Measurements from ENCODE around the gene RPTOR.

Gene RPTOR

DNA sequence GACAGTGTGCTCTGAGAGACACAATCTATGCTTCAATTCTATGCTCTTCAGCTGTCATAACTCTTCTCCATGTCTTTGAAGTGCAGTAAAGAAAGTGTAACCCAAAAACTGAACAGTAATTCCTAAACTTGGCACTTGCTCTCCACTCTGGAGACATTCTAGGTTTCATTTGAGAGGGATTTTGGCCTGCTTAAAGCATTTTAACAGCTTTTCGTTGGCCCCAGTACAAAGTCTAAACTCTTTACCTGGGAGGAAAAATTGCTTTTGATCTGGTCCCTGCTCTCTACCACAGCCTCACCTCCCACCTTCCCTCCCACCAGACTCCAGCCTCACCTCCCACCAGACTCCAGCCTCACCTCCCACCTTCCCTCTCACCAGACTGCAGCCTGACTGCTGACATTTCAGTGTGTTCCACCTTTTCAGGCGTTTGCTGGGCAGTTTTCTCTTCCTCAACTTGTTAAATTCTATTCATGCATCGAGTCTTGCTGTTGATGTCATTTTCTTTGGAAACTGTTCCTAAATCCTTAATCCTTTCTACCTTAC lies 132.6 kb downstream of the RPTOR start:
- no peaks in the 10 kb centered on the region for H3K9me3 ChIP-seq (ENCODE audit: control insufficient read depth, low read length)
- no peak for DNase-seq (ENCODE audit: low read depth)
- H3K27me3 ChIP-seq (replicated peaks; ENCODE audit: control insufficient read depth, insufficient read depth, low read length), result no peaks in the 10 kb centered on the region
- H3K4me3 ChIP-seq (ENCODE audit: low read length), result no peak overlapping the region
- H3K9ac ChIP-seq (ENCODE audit: low read length), result no peak overlapping the region
- H3K36me3 ChIP-seq (ENCODE audit: control insufficient read depth, insufficient read depth, low read length, severe bottlenecking), result no peaks in the 10 kb centered on the region
- peaks cover 12% of the 10 kb centered on the region for H3K4me1 ChIP-seq (ENCODE audit: control insufficient read depth, insufficient read depth, low read length)

DNA sequence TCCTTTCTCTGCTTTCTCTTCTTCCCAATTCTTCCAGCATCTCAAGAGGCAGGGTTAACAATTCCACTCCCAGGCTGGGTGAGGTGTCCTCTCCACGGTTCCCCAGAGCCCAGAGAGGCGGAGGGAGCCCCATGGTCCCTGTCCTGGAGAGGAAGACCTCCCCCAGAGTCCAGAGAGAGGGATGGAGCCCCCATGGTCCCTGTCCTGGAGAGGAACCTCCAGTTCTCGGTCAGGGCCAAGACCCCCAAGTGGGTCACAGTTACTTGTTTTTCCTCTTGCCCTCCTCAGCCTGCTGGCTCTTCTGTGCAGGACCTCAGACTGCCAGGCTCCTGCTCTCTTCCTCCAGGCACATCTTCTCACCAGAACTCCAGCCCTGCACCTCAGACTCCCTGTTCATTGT lies 135.2 kb downstream of the RPTOR start:
- Histone ChIP-seq H3K4me1 (ENCODE audit: control insufficient read depth, insufficient read depth, low read length) (peaks cover 17% of the 10 kb centered on the region), H3K36me3 (ENCODE audit: control insufficient read depth, insufficient read depth, low read length, severe bottlenecking) (no peaks in the 10 kb centered on the region), H3K9me3 (ENCODE audit: control insufficient read depth, low read length) (no peaks in the 10 kb centered on the region), H3K4me3 (ENCODE audit: low read length) (no peak overlapping the region), H3K9ac (ENCODE audit: low read length) (no peak overlapping the region), H3K27me3 (replicated peaks; ENCODE audit: control insufficient read depth, insufficient read depth, low read length) (no peaks in the 10 kb centered on the region)
- DNase-seq (ENCODE audit: low read depth), result no peak

DNA sequence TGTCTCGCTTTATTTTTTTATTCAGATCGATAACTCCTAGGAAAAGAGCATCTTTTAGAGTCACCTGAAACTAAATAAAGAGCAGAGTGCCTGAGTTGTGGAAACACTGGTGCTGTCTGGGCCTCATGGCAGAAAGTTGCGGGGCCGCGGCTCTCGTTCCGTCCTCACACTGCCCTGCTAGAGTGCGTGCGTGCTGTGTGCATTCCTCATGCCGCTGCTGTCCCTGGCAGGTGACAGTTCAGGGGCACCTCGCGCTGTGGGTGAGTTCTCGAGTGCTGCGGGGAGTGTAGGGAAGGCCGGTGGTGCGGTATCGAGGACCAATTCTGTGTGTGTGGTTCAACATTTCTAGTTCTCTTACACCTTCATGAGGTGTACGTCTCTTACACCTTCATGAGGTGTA lies 136.6 kb downstream of the RPTOR start:
- no peaks in the 10 kb centered on the region for H3K27me3 ChIP-seq (replicated peaks; ENCODE audit: control insufficient read depth, insufficient read depth, low read length)

DNA sequence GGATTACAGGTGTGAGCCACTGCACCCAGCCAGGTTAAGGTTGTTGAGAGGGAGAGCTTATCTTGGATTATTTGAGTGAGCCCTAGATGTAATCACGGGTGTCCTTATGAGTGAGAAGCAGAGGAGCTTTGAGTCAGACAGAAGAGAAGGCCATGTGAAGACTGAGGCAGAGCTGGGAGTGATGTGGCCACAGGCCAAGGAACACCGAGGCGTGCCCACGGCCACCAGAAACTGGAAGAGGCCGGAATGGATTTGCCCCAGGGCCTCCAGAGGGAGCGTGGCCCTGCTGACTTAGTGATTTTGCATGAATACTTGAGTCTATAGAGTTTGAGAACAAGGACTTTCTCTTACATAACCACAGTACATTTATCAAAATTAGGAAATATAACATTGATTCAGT lies 137.7 kb downstream of the RPTOR start:
- Histone ChIP-seq H3K4me3 (ENCODE audit: low read length) (no peak overlapping the region), H3K9ac (ENCODE audit: low read length) (no peak overlapping the region), H3K9me3 (ENCODE audit: control insufficient read depth, low read length) (no peaks in the 10 kb centered on the region), H3K36me3 (ENCODE audit: control insufficient read depth, insufficient read depth, low read length, severe bottlenecking) (no peaks in the 10 kb centered on the region), H3K4me1 (ENCODE audit: control insufficient read depth, insufficient read depth, low read length) (peaks cover 17% of the 10 kb centered on the region), H3K27me3 (replicated peaks; ENCODE audit: control insufficient read depth, insufficient read depth, low read length) (no peaks in the 10 kb centered on the region)
- DNase-seq (ENCODE audit: low read depth), result no peak

More for the DNA sequence above, 136.6 kb downstream of the RPTOR start:
- no peak for DNase-seq (ENCODE audit: low read depth)
- no peaks in the 10 kb centered on the region for H3K36me3 ChIP-seq (ENCODE audit: control insufficient read depth, insufficient read depth, low read length, severe bottlenecking)
- H3K4me1 ChIP-seq (ENCODE audit: control insufficient read depth, insufficient read depth, low read length), result peaks cover 17% of the 10 kb centered on the region
- H3K4me3 ChIP-seq (ENCODE audit: low read length), result no peak overlapping the region
- no peak overlapping the region for H3K9ac ChIP-seq (ENCODE audit: low read length)
- no peaks in the 10 kb centered on the region for H3K9me3 ChIP-seq (ENCODE audit: control insufficient read depth, low read length)

DNA sequence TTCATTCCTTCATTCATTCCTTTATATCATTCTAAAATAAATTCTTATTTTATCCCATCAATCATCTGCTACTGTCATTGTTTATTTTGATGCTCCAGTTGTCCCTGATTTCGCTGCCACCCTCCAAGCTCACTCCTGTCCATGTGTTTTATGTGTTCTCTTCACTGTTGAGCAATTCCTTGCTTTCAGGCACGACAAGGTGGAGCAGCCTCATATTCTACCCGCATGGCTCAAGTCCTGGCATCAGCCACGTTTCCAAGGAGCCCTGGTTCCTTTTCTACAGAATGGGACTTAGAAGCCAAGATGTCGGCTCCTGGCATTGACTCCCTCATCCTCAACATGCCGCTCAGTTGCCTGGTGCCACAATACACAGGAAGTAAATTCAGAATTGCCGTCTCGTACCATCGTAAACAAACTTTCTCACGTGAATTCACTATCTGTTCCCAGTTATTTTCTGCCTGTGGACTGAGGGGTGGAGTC lies 139.0 kb downstream of the RPTOR start:
- Histone ChIP-seq H3K9me3 (ENCODE audit: control insufficient read depth, low read length) (no peaks in the 10 kb centered on the region), H3K27me3 (replicated peaks; ENCODE audit: control insufficient read depth, insufficient read depth, low read length) (no peaks in the 10 kb centered on the region), H3K9ac (ENCODE audit: low read length) (no peak overlapping the region), H3K4me1 (ENCODE audit: control insufficient read depth, insufficient read depth, low read length) (peaks cover 17% of the 10 kb centered on the region), H3K36me3 (ENCODE audit: control insufficient read depth, insufficient read depth, low read length, severe bottlenecking) (no peaks in the 10 kb centered on the region), H3K4me3 (ENCODE audit: low read length) (no peak overlapping the region)
- DNase-seq (ENCODE audit: low read depth), result no peak

DNA sequence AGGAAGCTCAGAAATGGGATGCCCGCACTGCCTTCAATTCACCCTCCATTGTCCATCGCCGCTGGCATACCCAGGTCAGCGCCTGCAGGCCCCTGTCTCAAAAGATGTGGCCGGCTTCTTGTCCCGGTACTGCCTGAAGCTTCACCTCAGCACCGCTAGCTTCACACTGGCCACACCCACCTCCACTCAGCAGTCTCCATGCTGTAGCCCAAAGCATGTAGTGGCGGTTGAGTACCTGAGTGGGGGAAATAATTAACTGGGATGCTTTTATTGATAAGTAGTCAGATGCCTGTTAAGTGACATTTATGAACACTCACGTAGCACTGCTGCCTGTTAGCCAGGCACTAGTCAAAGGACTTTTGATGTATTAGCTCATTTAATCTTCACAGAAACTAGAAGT lies 143.2 kb downstream of the RPTOR start:
- Histone ChIP-seq H3K9ac (ENCODE audit: low read length) (no peak overlapping the region), H3K9me3 (ENCODE audit: control insufficient read depth, low read length) (no peaks in the 10 kb centered on the region), H3K4me1 (ENCODE audit: control insufficient read depth, insufficient read depth, low read length) (peaks cover 11% of the 10 kb centered on the region), H3K4me3 (ENCODE audit: low read length) (no peak overlapping the region), H3K36me3 (ENCODE audit: control insufficient read depth, insufficient read depth, low read length, severe bottlenecking) (no peaks in the 10 kb centered on the region), H3K27me3 (replicated peaks; ENCODE audit: control insufficient read depth, insufficient read depth, low read length) (no peaks in the 10 kb centered on the region)
- no peak for DNase-seq (ENCODE audit: low read depth)

DNA sequence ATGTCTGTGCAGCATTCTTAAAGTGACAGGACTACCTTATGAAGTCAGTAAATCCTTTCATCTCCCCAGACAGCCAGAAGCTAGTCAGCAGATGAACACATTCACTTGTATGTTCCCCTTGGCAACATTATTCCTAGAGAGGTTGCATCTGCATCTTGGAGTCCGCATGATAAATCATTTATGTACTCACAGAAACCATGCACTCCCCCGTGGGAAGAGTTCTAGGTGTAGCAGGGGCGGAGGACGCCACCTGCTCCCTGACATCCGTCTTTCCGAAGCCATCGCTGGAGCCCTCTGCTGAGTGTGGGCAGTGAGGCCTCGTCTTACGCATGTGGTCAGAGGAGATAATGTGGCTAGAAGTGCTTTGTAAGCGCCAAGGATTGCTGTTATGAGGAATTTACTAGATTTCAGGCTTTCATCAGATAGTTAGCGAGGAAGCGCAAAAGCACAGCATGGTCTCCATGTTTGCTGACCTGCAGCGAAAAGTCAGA lies 144.5 kb downstream of the RPTOR start:
- H3K4me1 ChIP-seq (ENCODE audit: control insufficient read depth, insufficient read depth, low read length), result peaks cover 2% of the 10 kb centered on the region
- H3K9ac ChIP-seq (ENCODE audit: low read length), result no peak overlapping the region
- H3K36me3 ChIP-seq (ENCODE audit: control insufficient read depth, insufficient read depth, low read length, severe bottlenecking), result no peaks in the 10 kb centered on the region
- no peak for DNase-seq (ENCODE audit: low read depth)
- H3K9me3 ChIP-seq (ENCODE audit: control insufficient read depth, low read length), result no peaks in the 10 kb centered on the region
- no peak overlapping the region for H3K4me3 ChIP-seq (ENCODE audit: low read length)
- no peaks in the 10 kb centered on the region for H3K27me3 ChIP-seq (replicated peaks; ENCODE audit: control insufficient read depth, insufficient read depth, low read length)

DNA sequence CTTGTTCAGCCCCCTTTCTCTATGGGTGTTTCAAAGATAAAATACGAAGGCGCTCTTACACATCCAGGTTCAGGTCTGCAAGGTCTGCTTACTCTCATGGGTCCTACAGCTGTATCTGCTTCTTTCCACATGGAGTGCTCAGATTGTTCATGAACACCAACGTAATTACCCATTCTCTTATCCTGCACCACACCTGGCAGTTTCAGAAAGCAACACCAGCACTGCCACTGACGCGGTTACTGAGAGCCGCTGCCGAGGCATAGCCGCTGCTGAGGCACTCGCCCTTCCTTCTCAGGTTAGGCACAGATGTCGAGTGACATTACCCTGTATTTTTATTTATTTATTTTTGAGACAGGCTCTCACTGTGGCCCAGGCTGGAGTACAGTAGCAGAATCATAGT lies 147.1 kb downstream of the RPTOR start:
- Histone ChIP-seq H3K36me3 (ENCODE audit: control insufficient read depth, insufficient read depth, low read length, severe bottlenecking) (no peaks in the 10 kb centered on the region), H3K9ac (ENCODE audit: low read length) (no peak overlapping the region), H3K4me3 (ENCODE audit: low read length) (no peak overlapping the region), H3K27me3 (replicated peaks; ENCODE audit: control insufficient read depth, insufficient read depth, low read length) (no peaks in the 10 kb centered on the region), H3K4me1 (ENCODE audit: control insufficient read depth, insufficient read depth, low read length) (peaks cover 20% of the 10 kb centered on the region), H3K9me3 (ENCODE audit: control insufficient read depth, low read length) (no peaks in the 10 kb centered on the region)
- no peak for DNase-seq (ENCODE audit: low read depth)

DNA sequence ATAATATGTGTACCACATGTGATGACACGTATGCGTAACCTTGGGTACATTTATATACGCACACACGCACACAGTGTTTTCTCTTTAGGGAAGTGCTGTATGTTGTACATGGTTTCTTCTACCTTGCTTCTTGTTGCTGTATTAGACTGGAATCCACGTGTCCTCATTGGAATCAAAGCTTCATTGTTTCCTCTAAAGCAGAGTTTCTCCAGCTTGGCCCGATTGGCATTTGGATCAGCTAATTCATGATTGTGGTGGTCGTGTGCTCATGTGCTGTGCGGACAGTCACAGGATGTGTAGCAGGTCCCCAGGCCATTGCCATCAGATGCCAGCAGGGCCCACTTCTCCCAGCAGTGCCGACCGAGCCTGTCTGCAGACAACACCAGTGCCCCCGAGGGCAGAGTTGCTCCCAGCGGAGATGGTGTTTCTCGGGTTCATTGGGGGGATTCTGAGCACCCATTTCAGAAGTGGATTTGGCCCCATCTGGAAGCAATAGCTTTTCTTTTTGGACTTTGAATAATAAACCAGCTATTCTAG lies 148.4 kb downstream of the RPTOR start:
- H3K4me3 ChIP-seq (ENCODE audit: low read length), result no peak overlapping the region
- H3K27me3 ChIP-seq (replicated peaks; ENCODE audit: control insufficient read depth, insufficient read depth, low read length), result no peaks in the 10 kb centered on the region
- no peaks in the 10 kb centered on the region for H3K9me3 ChIP-seq (ENCODE audit: control insufficient read depth, low read length)
- DNase-seq (ENCODE audit: low read depth), result no peak
- H3K36me3 ChIP-seq (ENCODE audit: control insufficient read depth, insufficient read depth, low read length, severe bottlenecking), result no peaks in the 10 kb centered on the region
- no peak overlapping the region for H3K9ac ChIP-seq (ENCODE audit: low read length)
- H3K4me1 ChIP-seq (ENCODE audit: control insufficient read depth, insufficient read depth, low read length), result peaks cover 22% of the 10 kb centered on the region

DNA sequence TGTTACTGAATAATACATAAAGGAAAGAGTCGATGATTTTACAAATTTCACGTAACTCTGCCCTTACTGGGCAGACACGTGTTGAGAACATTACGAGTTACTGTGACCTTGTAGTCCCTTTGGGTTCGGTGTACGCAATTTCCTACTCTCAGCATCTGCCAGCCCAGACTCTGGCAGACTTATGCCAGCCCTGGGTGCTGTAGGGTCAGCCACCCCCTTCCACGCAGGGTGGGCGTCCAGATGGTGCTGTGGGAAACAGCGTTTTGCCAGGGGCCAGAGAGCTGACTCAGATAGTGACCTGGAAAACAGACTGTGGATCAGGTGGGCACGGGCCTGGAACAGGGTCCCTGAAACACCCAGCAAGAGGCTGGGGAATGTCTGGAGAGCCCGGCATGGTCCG lies 148.9 kb downstream of the RPTOR start:
- DNase-seq (ENCODE audit: low read depth), result no peak
- Histone ChIP-seq H3K9me3 (ENCODE audit: control insufficient read depth, low read length) (no peaks in the 10 kb centered on the region), H3K36me3 (ENCODE audit: control insufficient read depth, insufficient read depth, low read length, severe bottlenecking) (no peaks in the 10 kb centered on the region)

DNA sequence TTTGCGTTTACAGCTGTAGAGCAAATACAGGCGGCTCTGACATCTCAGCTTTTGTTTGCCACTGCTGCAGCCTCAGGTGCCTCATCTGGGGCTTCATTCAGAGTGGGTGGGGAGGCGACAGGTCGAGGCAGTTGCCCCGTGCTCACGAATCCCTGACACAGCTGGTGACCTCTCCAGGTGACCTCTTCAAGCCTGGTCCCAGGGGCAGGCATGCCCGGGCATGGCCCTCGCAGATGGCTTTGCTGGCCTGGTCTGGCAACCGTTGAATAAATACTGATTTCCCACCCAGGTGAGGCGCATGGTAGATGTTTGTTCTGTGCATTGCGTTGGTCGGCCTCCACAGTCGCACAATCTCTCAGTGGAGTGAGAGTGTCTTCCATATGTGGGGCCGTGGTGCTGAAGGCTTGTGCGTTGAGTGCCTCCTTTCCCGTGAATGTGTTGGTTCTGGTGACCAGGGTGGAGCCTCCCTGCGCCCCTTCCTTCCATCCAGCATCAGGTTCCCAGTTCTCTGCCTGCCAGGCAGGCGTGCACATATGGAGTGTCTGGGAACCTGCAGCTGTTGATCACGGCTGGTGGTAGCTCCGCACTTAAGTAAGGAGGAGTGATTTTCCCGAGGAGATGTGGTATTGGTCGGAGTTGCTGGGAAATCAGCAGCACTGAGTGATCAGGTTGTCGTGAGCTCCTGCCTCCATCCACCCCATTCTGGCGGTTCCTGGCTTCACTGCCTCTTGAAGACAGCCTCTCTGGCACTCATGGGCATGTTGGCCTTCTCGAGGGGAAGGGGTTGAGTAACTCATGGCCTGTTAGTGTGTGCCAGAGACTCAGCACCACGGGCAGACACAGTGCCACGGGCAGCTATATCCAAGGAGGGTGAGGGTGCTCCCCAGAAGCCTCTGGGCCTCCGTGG lies 149.7 kb downstream of the RPTOR start:
- Histone ChIP-seq H3K9me3 (ENCODE audit: control insufficient read depth, low read length) (no peaks in the 10 kb centered on the region), H3K4me1 (ENCODE audit: control insufficient read depth, insufficient read depth, low read length) (peaks cover 22% of the 10 kb centered on the region), H3K9ac (ENCODE audit: low read length) (no peak overlapping the region), H3K27me3 (replicated peaks; ENCODE audit: control insufficient read depth, insufficient read depth, low read length) (no peaks in the 10 kb centered on the region), H3K4me3 (ENCODE audit: low read length) (no peak overlapping the region), H3K36me3 (ENCODE audit: control insufficient read depth, insufficient read depth, low read length, severe bottlenecking) (no peaks in the 10 kb centered on the region)
- no peak for DNase-seq (ENCODE audit: low read depth)

More for the DNA sequence above, 148.9 kb downstream of the RPTOR start:
- Histone ChIP-seq H3K4me3 (ENCODE audit: low read length) (no peak overlapping the region), H3K27me3 (replicated peaks; ENCODE audit: control insufficient read depth, insufficient read depth, low read length) (no peaks in the 10 kb centered on the region), H3K9ac (ENCODE audit: low read length) (no peak overlapping the region), H3K4me1 (ENCODE audit: control insufficient read depth, insufficient read depth, low read length) (peaks cover 22% of the 10 kb centered on the region)

All from adipocyte (in vitro differentiated cells).